HG03439 (cell line): ENCODE results near the gene EHD1.
A peak's percentile ranks its signal among the peaks of the same experiment; 100 is the strongest.
"Not testable (repeated sequence)": the region's sequence is repeated elsewhere in the genome, so short reads cannot be mapped to it uniquely, and the experiment has no call there.

ENCODE experiments used
- ATAC-seq: cut with Tn5 transposase; IDR thresholded peaks from one replicate; pipeline ENCODE4 v1.9.1; 2021; ENCODE audit warnings: mild to moderate bottlenecking, moderate library complexity; ENCODE audit not compliant: unreplicated experiment

The EHD1 gene

DNA sequence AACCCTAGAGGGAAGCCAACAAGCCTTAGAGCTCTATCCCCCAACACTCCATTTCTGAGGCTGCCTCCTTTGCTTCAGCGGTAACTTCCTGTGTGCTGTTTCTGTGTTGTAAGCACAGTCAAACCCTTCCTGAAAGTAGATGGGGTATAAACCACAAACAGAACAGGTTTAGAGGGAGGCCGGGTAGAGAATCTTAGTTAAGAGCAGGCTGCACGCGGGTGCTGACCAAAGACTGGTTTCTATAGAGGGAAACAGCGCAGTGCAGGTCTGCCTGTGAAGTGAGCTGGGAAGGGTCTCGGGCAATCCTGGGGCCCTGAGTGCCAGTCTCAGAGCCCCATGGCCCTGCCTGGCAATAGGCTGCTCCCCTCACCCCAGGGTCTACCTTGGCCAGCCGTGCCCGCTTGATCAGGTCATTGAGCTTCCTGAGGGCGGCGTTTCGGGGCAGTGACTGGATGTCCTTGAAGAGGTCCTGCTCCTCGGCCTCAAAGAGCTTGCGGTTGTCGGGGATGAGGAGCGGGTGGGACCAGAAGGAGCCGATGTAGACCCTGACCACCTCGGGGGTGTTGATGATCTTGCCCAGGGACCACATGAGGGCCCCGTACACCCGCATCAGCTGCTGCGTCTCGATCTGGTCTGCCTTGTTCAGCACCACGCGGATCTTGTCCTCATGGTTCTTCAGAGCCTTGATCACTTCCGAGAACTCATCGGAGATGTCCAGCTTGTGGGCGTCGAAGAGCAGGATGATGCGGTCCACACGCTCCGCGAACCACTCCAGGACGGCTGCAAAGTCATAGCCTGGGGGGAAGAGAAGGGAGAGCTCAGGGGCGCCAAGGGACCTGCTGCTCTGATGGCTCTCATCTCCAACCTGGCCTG, 18.6 kb downstream of the EHD1 start:
- ATAC-seq = peak; percentile 56

DNA sequence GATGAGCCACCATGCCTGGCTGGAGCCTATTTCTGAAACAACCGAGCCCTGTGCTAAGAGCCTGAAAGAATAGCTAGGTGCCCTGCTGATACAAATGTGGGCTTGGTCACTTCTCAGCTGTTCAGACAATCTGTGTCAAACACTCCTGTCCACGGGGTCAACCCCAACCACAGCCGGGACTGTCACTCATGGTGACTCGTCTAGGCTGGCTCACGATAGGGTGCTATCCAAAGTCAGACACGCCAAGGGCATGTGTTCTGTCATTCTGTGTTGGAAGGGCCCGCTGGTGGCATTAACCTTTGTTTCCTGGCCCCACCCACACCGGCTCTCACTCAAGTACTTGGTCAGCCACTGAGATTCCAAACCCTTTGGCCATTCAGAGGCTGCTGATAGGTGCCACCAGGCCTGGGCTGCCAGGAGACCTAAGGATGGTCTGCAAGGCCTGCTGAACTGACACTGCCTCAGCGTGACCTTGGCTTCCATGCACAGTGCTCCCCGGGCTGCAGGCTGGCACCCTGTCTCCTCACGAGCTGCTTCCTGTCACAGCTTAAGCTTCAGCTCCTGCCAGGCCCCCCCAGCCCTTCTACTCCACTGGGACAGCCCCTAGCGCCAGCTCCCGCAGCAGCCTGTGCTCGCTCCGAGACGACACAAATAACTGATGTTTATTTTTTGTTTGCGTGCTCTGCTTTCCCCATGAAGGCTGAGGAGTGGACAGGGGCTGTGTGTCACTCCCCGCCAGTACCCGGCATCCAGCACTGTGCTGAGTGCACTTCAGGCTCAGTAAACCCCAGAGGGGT, 19.8 kb downstream of the EHD1 start:
- ATAC-seq = peak; percentile 20

DNA sequence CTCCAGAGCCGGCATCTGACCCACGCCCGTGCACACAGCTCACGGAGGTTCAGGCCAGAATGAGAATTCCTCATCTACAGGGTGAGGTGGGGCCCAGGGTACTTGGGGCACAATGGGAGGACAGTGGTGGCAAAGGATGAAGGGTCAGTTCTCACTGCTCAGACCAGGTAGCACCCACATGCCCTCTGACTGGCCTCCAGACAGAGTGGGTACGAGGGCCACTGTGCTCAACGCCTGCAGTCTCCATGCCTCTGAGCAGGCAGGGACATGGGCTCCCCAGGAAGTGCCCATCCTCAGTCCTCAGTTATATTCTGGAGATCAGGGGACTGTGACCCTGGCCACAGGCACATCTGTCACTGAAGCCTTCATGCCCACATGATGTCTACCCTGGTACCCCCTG, 20.9 kb downstream of the EHD1 start:
- ATAC-seq = no peak

- ATAC-seq = no peak
Measured at GRCh38 chr11:64856382-64857227, 21.8 kb downstream of the EHD1 start.

DNA sequence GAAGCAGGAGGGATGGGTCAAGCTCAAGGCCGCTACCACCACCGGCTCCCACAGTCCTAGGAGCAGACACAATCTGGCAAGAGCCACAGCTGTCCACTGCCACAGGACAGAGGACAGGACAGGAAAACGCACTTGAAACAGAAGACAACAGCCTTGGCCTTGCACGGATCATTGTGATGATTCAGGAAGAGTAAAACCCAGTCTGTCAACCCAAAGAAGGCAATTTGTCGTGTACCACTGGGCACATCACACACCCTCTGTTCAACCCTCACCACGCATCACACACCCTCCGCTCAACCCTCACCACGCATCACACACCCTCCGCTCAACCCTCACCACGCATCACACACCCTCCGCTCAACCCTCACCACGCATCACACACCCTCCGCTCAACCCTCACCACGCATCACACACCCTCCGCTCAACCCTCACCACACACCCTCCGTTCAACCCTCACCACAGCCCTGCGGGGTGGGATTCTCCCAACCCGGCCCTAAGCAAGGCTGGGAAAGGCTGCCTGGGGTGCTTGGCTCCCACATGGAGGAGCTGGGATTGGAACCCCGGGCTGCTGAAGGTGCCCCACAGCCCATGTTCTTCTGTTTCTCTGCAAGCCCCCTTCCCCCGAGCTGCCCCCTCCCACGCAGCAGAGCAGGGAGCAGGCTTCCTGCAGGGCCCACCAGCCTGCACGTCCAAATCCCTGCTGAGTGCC, 22.7 kb downstream of the EHD1 start:
- ATAC-seq = no peak

GRCh38 chr11:64854534-64855502, 23.6 kb downstream of the EHD1 start:
- no peak for ATAC-seq

DNA sequence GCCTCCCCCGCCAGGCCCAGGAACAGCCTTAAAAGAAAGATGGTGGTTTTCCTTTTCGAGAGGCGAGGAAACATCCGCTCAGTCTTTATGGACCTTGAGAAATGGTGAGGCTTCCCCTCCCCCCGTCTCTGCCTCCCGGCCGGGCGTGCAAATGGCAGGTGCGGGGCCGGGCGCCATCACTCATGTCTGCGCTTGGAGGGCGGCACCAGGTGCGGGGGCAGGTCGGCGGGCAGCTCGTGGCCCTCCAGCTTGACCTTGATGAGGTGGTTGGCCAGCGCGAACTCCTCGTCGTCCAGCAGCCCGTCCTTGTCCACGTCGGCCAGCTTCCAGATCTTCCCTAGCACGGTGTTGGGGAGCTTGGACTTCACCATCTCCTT, 24.3 kb downstream of the EHD1 start:
- ATAC-seq = no peak

- ATAC-seq = no peak
Measured at GRCh38 chr11:64853709-64854108, 24.7 kb downstream of the EHD1 start.

DNA sequence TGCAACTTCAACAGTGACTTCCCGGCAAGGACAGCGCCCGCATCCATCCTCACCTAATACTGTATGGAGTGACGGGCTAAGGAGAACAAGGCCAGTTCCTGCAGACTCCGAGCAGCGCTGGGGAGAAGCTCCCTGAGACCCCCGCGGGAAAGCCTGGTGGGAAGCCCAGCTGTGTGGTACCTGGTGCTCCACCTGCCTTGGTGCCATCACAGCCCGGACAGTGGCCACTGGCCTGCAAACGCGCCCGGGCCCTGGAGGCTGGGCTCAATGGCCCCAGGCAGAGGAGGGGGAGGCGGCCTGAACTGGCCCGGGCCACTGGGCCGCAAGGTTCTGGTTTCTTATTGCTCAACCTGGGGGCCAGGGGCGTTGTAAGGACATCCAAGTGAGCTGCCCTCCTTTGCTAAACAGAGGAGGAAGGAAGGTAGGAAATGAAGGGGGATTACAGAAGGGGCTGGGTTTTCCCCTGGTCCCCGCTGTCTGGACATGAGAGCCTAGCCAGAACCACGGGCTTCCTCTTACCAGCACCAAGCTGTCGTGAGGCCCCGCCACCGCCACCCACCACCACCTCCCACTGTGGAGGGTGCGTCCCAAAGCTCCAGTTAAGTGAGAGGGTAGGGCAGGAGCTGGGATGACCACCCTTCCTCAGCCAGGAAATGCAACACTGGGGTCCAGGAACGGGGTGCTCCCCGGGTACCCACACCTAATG, 25.5 kb downstream of the EHD1 start:
- no peak for ATAC-seq

GRCh38 chr11:64851831-64852351, 26.5 kb downstream of the EHD1 start:
- peak; percentile 16 for ATAC-seq

GRCh38 chr11:64850979-64851567, 27.3 kb downstream of the EHD1 start:
- peak; percentile 59 for ATAC-seq

GRCh38 chr11:64849598-64850356, 28.6 kb downstream of the EHD1 start:
- no peak for ATAC-seq

DNA sequence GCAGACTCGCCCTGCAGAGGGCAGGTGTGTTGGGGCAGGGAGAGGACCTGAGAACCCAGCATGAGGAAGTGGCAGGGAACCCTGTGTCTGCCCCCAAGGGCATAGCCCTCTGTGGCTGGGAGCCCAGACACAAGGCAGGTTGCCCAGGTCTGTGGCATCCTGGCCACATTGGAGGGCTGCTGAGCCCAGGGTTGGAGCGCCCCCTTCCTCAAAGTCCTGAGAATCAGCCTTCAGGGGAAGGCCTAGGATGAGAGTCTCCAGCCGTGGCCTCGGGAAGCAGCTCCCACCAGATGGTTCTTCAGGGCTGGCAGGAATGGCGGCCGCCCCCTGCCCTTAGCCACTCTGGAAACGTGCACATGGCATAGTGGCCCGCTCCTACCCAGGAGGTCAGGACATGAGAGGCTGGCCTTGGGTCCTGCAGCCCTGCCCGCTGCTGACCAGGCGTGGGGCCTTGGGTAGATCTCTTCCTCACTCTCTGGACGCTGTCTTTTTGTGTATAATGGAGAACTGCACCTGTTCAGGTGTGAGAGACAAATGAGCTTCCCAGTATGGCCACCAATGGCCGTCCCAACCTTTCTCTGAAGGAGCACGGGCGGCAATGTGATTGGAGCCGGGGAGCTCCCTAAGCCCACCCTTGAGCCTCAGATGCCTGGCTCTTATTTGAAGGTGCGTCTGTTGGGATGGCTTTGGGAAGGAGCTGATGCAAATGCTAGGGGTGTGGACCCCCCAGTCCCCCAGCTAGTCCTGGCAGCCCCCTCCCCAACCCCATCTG, 29.4 kb downstream of the EHD1 start:
- ATAC-seq = no peak

DNA sequence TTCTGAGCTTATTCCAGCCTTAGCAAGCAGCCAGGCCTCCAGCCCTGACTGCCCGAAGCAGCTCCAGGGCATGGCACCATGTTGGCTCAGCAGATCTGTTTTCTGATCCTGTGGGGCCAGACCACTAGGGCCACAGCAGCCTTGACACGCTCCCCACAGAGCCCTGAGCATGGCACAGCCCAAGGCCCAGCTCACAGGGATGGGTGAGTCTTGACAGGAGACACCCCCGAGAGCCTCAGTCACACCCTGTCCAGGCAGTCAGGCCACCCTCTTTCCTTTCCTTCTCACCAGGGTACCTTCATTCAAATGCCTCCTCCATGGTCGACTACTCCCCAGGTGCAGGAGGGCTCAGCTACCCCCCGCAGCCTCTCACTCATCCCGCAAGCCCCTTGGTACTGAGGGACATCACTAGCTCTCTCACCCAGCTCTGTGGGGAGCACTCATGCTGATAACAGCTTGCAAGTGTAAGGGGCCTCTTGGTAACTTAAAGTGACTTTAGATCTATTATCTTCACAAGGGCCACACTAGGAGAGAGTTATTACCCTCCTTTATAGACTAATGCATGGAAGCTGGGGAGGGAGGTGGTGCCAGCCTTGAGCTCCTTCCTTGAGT, 30.1 kb downstream of the EHD1 start:
- ATAC-seq = no peak

DNA sequence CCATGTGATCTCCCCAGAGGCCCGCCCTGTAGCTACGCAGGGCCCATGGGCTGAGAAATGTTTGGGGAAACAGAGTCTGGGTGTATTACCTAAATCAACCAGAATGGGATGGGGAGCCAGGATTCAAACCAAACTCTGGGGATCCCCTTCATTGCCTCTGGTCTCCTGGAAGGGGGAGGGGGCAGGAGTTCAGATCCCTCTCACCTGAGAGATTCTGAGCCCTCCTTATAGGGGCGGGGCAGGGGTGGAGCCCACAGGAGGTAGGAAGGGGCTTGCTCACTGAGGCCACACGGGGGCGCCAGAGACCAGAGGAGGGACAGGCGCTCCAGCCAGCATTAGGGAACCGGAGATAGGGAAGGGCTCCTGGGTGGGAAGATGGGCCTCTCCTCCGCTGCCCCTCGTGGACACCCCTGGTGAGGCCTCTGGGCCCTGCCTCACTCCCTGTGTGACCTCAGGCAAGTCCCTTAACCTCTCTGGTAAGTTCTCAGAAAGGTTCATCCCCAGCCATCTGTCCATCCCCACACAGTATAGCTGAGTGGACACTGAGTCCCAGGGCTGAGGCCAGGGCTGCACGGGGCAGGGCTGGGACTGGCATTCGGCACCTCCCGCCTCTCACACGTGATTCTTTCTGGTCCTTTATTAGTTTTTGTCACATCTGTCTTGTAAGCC, 31.3 kb downstream of the EHD1 start:
- no peak for ATAC-seq

DNA sequence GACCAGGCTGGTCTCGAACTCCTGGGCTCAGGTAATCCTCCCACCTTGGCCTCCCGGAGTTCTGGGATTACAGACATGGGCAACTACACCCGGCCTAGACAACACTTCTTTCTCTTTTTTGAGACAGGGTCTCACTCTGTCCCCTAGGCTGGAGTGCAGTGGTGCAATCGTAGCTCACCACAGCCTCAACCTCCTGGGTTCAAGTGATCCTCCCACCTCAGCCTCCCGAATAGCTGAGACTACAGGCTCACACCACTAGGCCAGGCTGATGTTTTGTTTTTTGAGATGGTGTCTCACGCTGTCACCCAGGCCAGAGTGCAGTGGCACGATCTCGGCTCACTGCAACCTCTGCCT, 32.7 kb downstream of the EHD1 start:
- not testable (repeated sequence) for ATAC-seq
